HG02885 (cell line): ENCODE results near the gene FAM124A.

ENCODE experiments used
- ATAC-seq: cut with Tn5 transposase; IDR thresholded peaks from one replicate; pipeline ENCODE4 v1.9.1; 2021; ENCODE audit warnings: mild to moderate bottlenecking; ENCODE audit not compliant: unreplicated experiment, poor library complexity

FAM124A gene

DNA sequence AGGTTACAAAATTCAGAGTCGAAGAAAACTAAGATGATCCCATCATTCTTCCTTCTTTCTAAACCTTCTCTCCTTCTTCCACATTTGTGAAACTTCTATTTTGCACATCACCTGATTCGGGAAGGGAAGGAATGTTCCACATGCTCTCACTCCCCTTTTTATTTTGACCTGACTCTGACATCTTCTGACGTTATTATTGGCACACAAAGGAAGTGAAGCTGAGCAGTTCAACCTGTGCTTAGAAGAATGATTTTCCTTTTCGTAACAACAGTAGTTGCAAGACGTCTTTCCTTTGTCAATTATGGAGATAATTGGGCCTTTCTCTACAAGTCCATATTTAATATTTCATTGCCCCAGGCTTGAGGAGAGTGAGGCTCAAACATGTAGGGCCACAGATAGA, 18.0 kb downstream of the FAM124A start:
- ATAC-seq = no peak

DNA sequence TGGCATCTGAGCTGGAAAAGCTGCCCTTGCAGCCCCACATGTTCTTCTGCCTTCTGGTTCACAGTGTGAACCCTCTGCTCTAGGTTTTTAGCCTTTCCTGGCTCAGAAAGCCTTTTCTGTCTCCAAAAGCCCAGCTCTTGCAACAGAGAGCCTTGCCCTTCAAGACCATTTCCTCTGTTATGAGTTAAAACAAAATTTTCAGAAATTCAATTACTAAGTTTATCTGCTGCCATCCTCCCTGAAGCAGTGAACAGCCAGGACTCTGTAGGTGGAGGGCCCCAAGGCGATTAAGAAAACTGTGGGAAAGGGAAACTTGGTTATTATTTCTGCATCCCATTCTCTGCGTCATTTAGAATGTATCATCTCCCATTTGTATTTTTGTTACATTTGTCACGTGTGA, 18.8 kb downstream of the FAM124A start:
- ATAC-seq = no peak

DNA sequence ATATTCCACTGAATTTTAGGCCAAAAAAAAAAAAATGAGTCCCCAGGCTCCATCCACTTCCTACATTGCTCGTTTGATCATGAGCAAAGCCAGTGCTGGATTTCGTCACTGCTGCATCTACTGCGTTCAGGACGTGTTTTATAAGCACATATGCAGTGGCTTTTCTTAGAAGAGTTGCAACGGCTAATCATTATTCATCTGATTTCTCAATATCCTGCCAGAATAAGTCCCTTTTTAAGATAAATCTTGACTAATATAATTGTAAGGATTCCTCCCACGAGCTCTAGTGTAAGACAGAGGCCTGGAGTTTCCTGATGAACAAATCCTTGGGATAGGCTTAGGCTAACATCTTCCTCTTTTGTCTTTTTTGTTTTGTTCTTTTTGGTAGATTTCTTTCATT, 19.5 kb downstream of the FAM124A start:
- no peak for ATAC-seq

DNA sequence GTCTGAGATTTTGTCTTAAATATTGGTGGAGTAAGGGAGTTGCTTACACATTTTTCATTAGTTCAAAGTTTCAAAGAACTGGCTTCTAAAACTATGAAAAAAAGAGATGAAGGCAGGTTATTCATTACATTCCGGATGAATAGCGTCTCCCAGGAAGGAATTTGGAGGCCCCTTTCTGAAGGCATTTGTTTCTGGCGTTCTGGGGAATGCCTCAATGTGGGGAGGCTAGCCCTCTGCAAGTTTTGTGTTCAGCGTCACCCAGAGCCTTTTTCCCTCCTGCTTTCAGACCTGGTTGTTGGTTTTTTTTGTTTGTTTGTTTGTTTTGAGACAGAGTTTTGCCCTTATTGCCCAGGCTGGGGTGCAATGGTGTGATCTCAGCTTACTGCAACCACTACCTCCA, 21.0 kb downstream of the FAM124A start:
- ATAC-seq = no peak

GRCh38 chr13:51243832-51244231, 21.6 kb downstream of the FAM124A start:
- ATAC-seq = no peak

DNA sequence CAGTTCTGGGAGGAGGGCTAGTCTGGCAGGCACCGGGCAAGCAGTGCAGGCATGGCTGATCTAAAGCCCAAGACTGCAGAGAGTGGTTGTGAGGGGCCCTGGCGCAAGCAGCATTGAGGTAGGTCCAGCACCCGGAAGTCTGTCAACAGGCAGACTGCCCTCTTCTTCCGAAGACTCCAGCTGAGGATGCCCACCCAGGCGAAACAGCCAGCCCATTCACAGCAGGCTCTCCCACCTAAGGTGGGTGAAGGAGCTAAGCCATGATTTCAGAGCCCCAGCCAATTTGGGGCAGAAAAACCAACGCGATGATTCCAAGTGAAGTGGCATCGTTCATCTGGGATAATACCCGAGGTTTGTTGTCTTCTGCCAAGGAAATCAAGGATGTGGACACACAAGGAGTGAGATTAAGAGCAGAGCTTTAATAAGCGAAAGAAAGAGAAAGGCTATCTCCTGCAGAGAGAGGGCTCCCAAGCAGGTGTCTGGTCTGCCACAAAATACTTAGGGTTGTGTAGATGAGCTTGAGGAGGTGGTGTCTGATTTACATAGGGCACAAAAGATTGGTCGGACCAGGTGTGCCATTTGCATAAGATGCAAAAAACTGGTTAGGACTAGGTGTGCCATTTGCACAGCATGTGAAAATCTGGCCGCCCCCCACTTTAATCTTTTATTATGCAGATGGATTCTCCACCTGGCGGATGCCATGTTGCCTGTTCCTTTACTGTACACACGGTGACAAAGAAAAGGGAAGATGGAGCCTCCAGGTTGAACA, 22.6 kb downstream of the FAM124A start:
- no peak for ATAC-seq

DNA sequence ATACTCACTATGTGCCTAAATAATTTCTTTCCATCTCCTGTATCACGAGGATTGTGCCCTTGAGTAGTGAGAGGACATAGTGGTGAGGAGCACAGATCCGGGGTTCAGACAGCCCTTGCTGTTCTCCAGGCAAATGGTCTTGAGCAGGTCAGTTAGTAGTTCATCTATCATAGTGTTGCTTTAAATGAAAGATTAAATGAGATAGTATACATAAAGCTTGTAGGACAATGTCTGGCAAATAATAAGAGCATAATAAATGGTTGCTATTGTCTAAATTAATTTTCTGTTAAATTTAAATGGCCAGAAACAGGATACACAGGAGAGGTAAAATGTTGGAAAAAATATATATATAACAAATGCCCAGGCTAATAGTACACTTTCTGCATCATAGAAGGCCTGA, 23.4 kb downstream of the FAM124A start:
- no peak for ATAC-seq

DNA sequence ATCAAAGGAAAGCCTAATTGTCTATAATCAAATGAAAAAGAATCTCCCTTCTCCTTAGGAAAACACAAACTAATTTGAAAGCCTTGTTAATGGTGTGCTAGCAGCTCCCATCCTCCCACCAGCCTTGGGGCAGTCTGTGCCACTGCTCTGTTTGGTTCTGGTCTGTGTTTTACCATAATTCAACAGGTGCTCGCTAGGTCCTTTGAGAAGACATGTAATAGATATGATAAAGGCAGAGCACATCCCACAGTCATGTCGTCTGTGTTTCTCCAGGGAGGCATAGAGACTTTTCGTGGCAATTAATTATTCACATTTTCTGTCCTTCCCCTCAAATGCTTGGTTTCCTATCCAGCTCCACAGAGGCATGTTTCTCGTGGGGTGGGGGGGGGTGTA, 23.8 kb downstream of the FAM124A start:
- no peak for ATAC-seq

DNA sequence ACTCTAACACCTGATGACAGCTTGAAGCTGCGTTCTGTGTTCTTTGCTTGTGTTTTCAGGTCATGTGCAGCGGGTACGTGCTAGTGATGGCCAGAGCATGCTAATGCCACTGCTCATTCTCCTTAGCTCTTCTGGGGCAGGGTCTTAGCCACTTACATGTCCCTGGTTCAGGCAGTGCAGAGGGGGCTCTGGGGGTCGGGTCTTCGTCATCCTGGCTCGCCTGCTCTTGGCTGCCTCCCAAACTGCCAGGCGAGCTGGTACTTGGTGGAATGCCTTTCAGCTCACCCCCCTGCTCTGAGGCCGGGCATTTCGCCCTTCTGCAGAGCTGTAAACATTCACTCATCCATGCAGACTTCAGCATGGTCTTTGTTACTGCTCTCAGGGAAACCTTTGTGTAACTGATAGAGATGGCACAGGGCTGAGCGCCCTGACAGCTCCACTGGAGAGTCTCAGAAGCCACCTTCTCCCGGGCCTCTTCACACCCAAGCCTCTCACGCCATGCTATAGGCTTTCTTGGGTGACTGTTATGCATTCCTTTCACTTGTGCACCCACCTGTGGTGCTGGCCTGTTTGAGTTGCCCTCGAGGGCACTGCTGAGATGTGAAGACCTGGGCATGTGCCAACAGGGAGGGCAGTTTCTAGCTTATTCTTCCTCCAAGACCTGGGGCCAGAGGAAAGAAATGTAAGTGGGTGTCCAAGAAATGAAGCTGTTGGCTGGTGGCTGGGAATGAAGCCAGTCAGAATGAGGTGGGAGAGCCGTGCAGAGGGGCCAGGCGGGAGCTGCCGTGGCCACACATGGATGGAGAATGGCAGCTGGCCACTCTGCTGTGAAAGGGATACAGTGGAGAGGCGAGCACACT, 24.4 kb downstream of the FAM124A start:
- no peak for ATAC-seq

DNA sequence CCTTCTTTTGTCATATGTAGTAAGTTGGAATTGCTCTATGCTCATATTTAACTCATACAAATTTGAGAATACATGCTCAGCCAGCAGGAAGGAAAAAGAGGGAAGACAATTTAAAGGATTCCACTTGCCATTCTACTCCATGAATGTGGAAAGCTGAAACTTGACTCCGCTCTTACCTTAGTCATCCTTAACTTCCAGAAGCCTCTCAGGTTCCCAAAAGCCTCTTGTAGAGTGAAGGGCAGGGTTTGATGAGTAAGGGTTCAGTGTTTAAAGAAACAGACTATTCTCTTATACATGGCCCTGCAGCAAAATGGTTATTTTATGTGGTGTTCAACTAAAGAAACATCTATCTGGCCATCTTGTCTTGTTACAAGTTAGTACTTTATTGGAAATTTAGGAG, 27.1 kb downstream of the FAM124A start:
- no peak for ATAC-seq

DNA sequence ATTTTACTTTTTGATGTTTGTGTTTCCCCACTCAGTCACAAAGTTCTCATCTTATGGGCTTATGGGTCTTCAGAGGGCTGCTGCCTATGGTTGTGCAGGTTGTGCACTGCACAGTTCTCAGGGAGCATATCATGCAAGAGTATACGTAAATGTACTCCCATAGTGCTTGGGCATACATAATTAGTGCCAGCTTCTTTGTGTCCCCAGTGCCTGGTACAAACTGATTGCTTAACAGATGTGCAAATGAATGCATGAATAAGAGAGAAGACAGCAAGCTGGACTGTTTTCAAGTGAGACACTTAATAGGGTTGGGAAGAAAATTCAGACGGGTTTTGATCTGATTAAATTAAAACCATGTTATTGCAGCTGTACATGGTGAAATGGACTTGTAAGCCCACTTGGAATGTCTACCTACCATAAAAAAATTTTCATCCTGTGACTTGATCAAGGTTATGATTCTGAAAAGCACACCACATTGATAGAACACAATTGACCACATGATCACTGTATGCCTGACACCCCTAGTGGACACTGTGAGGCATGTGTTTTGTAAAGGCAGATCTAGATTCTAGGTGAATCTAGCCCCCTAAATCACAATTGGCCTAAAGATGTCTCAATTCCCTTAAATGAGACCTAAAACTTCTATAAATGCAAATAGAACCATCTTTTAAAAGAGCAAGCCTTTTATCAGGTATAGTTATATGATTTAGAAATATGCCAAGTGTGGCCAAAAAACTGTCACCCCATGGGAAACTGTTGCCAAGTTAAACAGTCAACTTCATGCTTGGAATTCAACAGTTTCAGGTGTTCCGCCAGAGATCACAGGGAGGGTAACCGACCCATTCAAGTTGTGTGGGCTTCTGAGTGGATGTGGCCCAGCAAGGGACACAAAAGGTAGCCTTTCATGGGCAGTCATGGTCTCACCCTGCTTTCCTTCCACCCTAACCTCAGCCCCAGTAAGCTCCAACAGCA, 27.9 kb downstream of the FAM124A start:
- ATAC-seq = no peak

DNA sequence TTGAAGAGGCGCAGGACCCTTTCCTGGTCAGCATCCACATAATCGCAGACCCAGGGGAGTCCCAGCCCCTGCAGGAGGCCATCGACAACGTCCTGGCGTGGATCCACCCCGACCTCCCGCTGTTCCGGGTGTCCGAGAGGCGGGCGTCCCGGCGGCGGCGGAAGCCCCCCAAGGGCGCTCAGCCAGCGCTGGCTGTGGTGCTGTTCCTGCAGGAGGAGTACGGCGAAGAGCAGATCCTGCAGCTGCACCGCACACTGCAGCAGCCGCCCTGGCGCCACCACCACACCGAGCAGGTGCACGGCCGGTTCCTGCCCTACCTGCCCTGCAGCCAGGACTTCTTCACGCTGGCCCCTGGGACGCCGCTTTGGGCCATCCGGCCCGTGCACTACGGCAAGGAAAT, 29.3 kb downstream of the FAM124A start:
- ATAC-seq = no peak

DNA sequence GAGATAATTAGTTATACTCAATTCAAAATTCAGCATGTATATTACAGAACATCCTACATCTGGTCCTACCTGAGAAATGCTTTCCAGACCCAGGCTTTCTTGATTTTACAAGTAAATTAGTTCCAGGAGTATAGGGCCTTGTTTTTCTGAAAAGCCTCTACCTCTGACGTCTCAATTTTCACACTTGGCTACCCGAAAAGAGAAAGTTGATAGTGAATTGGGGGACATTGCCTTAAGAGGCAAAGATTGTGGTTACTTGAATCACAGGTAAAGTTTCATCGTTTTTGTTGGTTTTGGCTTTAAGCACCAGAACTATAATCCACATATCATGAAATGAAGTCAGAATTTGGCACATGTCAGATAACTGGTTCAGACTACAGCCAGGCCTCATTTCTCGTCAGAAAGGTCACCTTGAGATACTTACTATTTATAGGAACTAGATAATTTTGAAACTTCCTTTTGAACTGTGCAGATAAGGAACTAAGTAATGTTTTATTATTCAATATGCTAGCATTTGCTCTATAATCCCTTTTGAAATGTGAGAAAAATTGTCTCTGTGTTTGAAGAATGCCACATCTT, 30.8 kb downstream of the FAM124A start:
- no peak for ATAC-seq

GRCh38 chr13:51255556-51255955, 33.4 kb downstream of the FAM124A start:
- no peak for ATAC-seq

DNA sequence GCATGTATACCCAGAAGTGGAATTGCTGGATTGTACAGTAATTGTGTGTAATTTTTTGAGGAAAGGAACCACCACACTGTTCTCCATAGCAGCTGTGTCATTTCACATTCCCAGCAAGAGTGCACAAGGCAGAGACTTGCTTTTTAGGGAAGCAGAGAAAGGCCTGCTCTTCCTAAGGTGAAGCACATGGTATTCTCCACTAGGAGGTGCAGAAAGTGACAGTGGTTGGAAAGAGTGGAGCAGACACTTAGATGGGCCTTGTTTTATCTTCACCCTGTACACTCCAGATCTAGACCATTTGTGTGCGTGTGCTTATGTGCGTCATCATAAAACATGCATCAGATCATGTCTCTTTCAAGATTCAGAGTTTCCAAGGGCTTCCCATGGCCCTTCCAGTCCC, 35.0 kb downstream of the FAM124A start:
- no peak for ATAC-seq

- no peak for ATAC-seq
Observed at GRCh38 chr13:51258612-51259548, 36.7 kb downstream of the FAM124A start.

DNA sequence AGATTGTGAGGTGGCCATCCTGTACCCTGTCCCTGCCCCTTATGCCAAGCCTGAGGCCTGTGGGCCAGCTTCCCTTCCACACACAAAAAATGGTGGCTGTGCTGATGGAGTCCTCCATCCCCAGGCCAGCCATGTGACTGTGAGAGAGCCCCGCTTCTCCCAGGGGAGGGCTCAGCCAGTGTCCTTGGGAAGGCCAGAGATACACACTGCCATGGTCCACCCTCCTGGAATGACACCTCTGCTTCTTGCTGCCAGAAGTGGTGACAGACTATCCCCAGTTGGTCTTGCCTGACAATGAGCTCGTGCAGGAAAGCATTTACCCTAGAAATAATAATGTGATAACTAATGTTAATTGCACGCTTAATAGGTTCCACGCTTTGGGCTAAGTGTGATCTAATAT, 38.0 kb downstream of the FAM124A start:
- no peak for ATAC-seq

- ATAC-seq = no peak
Observed at GRCh38 chr13:51261610-51262249, 39.5 kb downstream of the FAM124A start.
